GM21447 (cell line): ENCODE measurements around the gene CCNA2.

Source experiments
- ATAC-seq: cut with Tn5 transposase; IDR thresholded peaks from one replicate; pipeline ENCODE4 v1.9.1; 2021; ENCODE audit not compliant: unreplicated experiment

Gene CCNA2

DNA sequence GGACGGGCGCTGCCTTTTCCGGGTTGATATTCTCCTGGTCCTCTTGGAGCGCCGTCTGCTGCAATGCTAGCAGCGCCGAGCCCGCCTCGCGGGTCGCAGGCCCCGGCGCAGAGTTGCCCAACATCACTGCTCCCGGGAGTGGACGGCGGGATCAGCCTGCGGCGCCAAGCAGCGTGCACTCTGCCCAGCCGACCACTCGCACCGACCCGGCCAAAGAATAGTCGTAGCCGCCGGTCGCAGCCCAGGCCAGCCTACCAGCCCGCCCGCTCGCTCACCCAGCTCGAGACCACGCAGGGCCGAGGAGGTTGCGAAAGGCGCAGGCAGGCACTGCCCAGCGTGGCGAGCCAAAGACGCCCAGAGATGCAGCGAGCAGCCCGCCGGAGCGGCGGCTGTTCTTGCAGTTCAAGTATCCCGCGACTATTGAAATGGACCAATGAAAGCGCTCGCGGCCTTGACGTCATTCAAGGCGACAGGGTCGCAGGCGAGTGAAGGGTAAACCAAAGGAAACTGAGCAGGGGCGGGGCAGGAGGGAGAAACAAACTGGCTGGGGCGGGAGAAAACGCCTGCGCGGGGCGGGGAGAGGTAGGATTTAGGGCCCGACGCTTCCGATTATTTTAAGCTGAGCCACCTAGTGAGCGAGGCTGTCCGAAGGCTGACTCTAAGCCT lies at the start of gene CCNA2:
TSS of gene CCNA2 (minus strand) at position 379 of the 666 bp plus-strand sequence. CDS start at position 124, 255 bp downstream.
- peak; percentile 94 for ATAC-seq

GRCh38 chr4:121869841-121870822 lies 46.4 kb upstream of the CCNA2 start, which contains the start of gene BBS7:
TSS of gene BBS7 (minus strand) at chr4:121870474. CDS start at chr4:121870313, 161 bp downstream.
- peak; percentile 98 for ATAC-seq

DNA sequence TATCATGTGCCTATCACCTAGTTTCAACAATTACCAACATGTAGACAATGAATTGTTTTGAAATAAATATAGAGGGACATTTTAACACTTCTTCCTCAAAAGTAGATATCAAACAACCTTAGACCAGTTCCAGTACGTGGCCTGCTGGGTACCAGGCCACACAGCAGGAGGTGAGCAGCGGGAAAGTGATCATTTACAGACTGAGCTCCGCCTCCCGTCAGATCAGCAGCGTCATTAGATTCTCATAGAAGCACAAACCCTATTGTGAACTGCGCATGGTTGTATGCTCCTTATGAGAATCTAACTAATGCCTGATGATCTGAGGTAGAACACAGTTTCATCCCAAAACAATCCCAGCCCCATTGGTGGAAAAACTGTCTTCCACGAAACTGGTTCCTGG lies 40.1 kb upstream of the CCNA2 start:
- no peak for ATAC-seq

DNA sequence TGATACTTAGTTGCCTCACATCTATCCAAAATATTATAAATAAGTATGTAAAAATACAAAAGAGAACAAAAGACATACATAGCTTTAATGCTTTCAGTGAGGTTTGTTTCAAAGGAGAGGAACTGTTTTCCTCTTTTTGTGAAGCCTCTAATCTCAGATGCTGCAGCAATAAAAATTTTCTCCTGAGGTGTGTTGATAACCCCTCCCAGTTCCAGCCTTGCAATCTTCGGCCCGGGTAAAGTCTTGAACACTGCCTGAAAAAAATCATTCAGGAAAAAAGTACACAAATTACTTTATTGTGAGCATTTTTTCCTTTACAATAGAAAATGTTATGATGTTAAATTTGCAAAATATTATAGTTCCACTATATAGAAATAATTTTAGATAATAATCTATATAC lies 37.7 kb upstream of the CCNA2 start:
- ATAC-seq: no peak

DNA sequence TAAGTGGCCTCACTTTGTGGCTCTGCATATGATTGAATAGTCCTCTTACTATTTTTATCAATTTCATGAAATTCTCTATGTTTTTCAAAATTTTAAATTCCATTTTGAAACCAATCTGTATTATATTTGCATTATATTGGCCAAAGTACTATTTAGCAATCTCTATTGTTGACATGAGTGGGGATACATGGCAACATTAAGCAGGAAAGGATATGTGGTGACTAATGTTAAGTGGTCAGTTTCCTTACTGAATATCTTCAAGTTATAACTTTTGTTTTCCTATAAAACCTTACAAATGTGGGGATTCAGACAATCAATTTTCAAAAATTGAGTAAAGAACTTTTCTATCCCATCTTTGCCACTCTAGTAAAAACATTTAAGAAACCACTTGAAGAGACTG lies 36.4 kb upstream of the CCNA2 start:
- no peak for ATAC-seq

DNA sequence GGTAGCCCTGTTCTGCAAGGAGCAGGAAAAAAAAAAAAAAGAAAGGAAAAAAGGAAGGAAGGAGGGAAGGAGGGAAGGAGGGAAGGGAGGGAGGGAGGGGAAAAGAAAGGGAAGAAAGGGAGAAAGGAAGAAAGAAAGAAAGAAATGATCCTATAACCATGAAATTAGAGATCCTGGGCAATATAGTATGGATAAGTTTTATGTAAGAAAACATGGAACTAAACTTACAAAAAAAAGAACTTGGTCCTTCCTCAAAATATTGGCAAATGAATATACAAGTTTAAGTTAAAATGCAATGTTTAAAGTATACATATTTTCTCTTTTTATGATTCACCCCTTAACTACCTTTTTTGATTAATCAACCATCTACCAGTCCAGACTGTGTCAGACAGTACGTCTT lies 27.7 kb upstream of the CCNA2 start:
- no peak for ATAC-seq

DNA sequence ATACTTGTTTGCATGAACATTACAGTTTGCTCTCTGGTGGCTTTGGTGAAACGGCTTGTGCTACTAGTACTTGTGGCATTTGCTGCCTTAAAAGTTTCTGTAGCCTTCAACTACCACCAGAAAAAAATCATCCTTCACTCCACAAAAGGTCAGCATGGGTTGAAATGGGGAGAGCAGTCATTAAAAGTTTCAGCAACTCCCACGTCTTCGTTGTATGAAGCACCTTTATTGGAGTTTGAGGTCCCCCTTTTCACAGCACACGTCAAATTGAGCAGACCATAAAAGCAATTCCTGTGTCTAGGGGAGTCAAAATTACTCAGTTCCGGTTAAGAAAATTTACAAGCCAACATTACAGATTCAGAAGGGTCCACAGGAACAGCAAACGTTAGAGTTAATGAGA lies 23.0 kb upstream of the CCNA2 start:
- no peak for ATAC-seq

- ATAC-seq: no peak
Observed at GRCh38 chr4:121842862-121843261, 19.2 kb upstream of the CCNA2 start.

- ATAC-seq: no peak
Observed at GRCh38 chr4:121838136-121838535, 14.5 kb upstream of the CCNA2 start.

GRCh38 chr4:121829511-121829910 lies 5.8 kb upstream of the CCNA2 start:
- no peak for ATAC-seq

- ATAC-seq: no peak
Observed at GRCh38 chr4:121827853-121828252, 4.2 kb upstream of the CCNA2 start.

DNA sequence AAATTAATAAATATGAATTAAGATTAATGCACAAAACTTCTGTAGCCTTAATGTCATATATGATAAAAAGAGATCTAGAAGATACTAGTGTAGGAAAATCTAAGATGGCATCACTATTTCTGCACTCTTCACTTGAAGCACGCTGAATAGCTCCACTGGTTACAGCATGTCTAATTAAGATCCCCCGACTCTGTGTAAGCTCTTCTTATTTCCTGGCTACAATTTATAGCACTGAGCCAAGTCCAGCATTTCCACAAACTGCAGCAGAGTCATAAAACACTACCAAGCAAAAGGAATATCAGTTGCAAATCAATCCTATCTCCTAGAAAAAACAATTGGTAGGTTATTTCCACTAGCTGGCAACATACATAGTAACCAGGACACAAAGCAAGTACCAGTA lies 1.3 kb upstream of the CCNA2 start:
- ATAC-seq: no peak

- no peak for ATAC-seq
Observed at GRCh38 chr4:121824171-121824527, 466 bp upstream of the CCNA2 start.

GRCh38 chr4:121822796-121823504 lies 733 bp downstream of the CCNA2 start:
- peak; percentile 42 for ATAC-seq

DNA sequence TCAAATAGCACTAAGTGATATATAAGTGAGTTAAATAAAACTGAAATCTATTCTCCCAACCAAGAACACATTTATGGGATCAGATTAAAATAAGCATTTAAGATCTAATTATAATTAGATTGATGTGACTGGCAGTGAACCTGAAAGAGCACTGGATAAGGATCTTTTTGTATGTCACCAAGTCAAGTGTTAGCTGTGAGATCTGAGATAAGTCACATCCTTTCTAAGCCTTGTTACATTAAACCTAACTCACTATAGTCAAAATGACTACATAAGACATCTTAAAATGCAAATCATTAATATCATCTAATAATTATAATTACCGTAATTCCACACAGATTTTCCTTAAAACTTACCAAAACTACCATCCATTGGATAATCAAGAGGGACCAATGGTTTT lies 1.6 kb downstream of the CCNA2 start:
- no peak for ATAC-seq

DNA sequence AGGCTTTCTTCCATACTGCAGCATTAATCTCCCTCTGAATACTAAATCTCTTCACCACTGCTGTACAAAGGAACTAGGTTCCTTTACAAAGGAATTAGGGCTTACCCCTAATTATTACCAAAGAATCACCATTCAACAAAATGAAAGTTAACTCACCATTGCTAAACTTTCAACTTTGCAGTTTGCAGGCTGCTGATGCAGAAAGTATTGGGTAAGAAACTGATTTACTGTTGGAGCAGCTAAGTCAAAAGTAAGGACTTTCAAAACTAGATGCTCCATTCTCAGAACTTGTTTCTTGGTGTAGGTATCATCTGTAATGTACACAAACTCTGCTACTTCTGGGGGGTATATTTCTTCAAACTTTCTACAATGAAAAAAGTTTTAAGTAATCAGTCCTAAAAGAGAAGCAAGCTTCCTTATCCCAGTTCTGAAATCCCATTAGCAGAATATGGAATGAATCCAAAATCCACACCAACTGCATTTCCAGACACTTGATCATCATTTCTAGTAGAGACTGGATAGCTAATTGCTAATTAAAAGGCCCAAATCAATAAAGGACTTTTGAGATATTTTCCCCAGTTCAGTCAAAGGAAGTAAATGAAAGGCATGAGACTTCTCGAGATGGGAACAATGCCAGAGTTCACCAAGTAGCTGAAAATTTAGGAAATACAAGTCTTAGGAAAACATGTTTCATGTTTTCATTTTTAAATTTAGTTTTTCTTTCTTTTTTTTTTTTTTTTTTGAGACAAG lies 4.3 kb downstream of the CCNA2 start:
- no peak for ATAC-seq

- ATAC-seq: no peak
Observed at GRCh38 chr4:121818215-121818614, 5.5 kb downstream of the CCNA2 start.

DNA sequence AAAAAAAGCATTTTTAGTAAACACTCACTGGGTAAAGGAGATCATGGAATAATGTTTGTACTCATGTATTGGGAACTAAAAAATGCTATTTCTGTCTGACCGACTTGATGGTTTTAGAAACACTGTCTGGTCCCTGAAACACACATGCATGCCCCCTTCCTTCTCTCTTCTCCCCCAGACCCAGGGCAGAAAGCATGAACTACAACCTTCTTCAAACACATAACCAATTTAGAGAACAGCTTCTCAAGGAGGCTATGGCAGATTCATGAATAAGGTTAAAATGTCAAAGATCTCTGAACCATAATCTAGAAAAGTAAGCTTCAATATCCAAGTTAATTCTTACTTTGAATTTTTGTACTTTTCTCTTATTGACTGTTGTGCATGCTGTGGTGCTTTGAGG lies 6.0 kb downstream of the CCNA2 start:
- ATAC-seq: no peak

DNA sequence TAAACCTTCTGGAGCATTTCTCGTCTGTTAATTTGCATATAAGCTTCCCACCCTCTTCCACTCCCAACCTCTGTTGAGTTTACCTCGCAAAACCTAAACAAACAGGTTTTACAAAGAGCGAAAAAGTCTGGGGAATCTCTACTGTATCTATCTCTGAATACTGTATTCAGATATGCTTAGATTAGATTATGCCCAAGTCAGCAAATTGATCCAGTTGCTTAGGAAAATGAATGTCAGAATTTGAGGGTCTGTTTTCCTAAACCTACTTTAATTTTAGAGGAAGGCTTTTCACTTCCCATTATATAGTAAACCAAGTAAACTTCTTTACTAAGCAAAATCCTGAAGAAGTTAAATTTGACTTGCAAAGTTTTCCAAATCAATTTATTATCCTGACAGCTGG lies 6.7 kb downstream of the CCNA2 start:
- no peak for ATAC-seq

GRCh38 chr4:121814756-121815155 lies 8.9 kb downstream of the CCNA2 start:
- ATAC-seq: no peak

GRCh38 chr4:121811122-121811521 lies 12.6 kb downstream of the CCNA2 start:
- no peak for ATAC-seq
